ENCODE results near the gene PTPRU. TPM values are rescaled to one million over a fixed set of nuclear protein-coding genes. Genes with fewer than 3 reads are reported as not detected.

Gene PTPRU
- total RNA-seq, 4 donors from 2014 or later: 5.6 to 9.7 (median 7.4) TPM

GRCh38 chr1:29279951-29280391 is 43.6 kb downstream of the PTPRU start:
- Histone ChIP-seq H3K4me1 (no peaks in the 10 kb centered on the region), H3K27me3 (no peaks in the 10 kb centered on the region), H3K4me3 (no peak overlapping the region), H3K36me3 (no peaks in the 10 kb centered on the region), H3K9me3 (no peaks in the 10 kb centered on the region), H3K27ac (no peak overlapping the region)
- intact Hi-C loops (cut with DNase I; ENCODE audit: low total_unique reads) (no loop called here), in situ Hi-C loops (cut with MboI; ENCODE audit: low pct_ligation_motif_present in 1 of 4, low pct_unique_long_range_greater_than_20kb in 1 of 4, low sequenced_read_pairs in 3 of 4) (no loop called here)
- WGBS, 2 donors (ENCODE audit: low coverage in 1 of 2): 94% methylated on average over 11 of the region's 11 CpGs; no CpG with 5 or more reads in 1 of the 2 donors
- TF ChIP-seq POLR2A (IDR thresholded peaks at IDR 0.05): no peak
- TF ChIP-seq CTCF (IDR thresholded peaks at IDR 0.05): no peak
- no peak for TF ChIP-seq EP300 (IDR thresholded peaks at IDR 0.05; ENCODE audit: low read depth)
- no peak for TF ChIP-seq POLR2AphosphoS5 (IDR thresholded peaks at IDR 0.05)
- no peak for DNase-seq

DNA sequence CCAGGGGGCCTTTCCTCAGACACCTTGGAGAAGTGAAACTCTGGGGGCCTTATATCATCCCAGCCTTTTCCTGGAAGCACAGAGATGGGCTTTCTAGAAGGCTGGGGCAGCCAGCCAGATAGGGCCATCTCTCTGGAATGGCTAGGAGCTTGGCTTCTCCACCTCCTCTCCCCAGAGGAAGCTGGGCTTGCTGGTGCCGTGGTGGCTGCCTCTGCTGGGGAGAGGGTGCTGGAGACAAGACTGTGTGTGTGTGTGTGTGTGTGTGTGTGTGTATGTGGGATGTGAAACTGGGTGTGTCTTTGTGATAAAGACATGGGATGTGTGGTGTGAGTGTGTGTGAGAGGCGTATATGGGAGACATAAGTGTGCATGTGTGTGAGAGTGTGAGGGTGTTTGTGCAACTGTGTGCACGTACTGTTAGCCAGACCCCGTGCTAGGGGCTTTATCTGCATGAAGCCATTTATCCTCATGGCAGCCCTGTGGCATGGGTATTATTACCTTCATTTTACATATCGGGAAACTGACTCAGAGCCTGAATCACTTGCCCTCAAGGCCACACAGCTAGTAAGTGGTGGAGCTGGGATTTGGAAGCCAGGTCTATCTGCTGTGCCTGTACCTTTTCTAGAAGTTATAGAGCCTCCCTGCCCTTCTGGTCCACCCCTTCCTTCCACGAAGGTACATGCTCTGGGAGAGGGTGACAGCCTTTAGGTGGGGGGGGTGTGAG is 44.2 kb downstream of the PTPRU start:
- DNase-seq: no peak
- Histone ChIP-seq H3K9me3 (no peaks in the 10 kb centered on the region), H3K27me3 (no peaks in the 10 kb centered on the region), H3K4me1 (no peaks in the 10 kb centered on the region), H3K36me3 (no peaks in the 10 kb centered on the region), H3K27ac (no peak overlapping the region), H3K4me3 (no peak overlapping the region)
- intact Hi-C loops (cut with DNase I; ENCODE audit: low total_unique reads): no loop called here
- no peak for TF ChIP-seq POLR2AphosphoS5 (IDR thresholded peaks at IDR 0.05)
- TF ChIP-seq EP300 (IDR thresholded peaks at IDR 0.05; ENCODE audit: low read depth): no peak
- TF ChIP-seq CTCF (IDR thresholded peaks at IDR 0.05): no peak
- no peak for TF ChIP-seq POLR2A (IDR thresholded peaks at IDR 0.05)
- in situ Hi-C loops (cut with MboI; ENCODE audit: low pct_ligation_motif_present in 1 of 4, low pct_unique_long_range_greater_than_20kb in 1 of 4, low sequenced_read_pairs in 3 of 4): no loop called here
- 60 to 72% methylated on average over 1 to 6 of the region's 6 CpGs for WGBS, 2 donors (ENCODE audit: low coverage in 1 of 2)

DNA sequence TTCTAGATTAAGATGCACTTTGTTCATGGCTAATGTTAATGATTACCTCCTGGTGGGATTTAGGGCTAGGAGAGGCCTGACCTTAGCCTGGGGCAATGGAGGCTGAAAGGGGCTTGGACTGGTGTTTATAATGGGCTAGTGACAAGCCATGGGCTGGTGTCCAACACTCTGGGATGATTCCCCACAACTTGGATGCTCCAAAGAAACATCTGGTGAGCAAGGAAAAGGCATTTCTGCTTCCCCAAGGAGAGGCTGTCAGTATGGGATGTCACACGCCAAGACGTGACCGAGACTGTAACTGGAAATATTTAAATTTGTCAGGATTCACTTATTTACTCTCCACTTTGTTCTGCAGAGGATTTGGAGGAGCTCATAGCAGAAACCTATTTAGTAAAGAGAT is 45.2 kb downstream of the PTPRU start:
- no peaks in the 10 kb centered on the region for H3K9me3 ChIP-seq
- TF ChIP-seq CTCF (IDR thresholded peaks at IDR 0.05): no peak
- no peak for TF ChIP-seq POLR2A (IDR thresholded peaks at IDR 0.05)
- TF ChIP-seq POLR2AphosphoS5 (IDR thresholded peaks at IDR 0.05): no peak
- no peak for TF ChIP-seq EP300 (IDR thresholded peaks at IDR 0.05; ENCODE audit: low read depth)
- intact Hi-C loops (cut with DNase I; ENCODE audit: low total_unique reads): no loop called here
- WGBS, 2 donors (ENCODE audit: low coverage in 1 of 2): 50 to 75% methylated on average over 3 of the region's 3 CpGs
- no peak overlapping the region for H3K4me3 ChIP-seq
- DNase-seq: no peak
- H3K27ac ChIP-seq: no peak overlapping the region
- in situ Hi-C loops (cut with MboI; ENCODE audit: low pct_ligation_motif_present in 1 of 4, low pct_unique_long_range_greater_than_20kb in 1 of 4, low sequenced_read_pairs in 3 of 4): no loop called here
- no peaks in the 10 kb centered on the region for H3K27me3 ChIP-seq
- H3K4me1 ChIP-seq: no peaks in the 10 kb centered on the region
- H3K36me3 ChIP-seq: no peaks in the 10 kb centered on the region

DNA sequence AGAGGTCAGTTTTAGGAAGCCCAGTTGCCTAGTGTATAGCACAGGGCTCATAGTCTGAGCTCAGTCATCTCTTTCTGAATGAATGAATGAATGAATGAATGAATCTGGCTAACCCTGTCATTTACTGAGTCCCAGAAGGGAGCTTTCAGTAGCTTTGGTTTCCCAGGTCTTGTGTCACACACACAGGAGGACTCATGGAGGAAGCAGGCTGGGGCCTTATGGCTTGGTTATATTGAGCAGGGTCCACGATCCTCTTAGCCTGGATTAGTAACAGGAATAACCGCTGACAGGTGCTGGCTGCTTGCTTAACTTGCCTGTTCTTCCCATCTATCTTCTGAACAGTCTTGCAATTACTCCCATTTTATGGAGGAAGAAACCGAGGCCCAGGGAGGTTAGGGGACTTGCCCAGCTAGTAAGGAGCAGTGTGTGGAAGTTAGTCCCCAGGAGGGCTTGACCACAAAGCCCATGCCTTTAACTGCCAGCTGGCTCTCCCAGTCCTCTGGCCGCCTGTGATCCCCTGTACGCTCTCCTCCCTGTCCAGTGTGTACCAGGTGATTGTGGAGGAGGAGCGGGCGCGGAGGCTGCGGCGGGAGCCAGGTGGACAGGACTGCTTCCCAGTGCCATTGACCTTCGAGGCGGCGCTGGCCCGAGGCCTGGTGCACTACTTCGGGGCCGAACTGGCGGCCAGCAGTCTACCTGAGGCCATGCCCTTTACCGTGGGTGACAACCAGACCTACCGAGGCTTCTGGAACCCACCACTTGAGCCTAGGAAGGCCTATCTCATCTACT is 46.0 kb downstream of the PTPRU start:
- Histone ChIP-seq H3K36me3 (no peaks in the 10 kb centered on the region), H3K9me3 (no peaks in the 10 kb centered on the region), H3K4me1 (no peaks in the 10 kb centered on the region), H3K27ac (no peak overlapping the region), H3K4me3 (no peak overlapping the region), H3K27me3 (no peaks in the 10 kb centered on the region)
- in situ Hi-C loops (cut with MboI; ENCODE audit: low pct_ligation_motif_present in 1 of 4, low pct_unique_long_range_greater_than_20kb in 1 of 4, low sequenced_read_pairs in 3 of 4) (no loop called here), intact Hi-C loops (cut with DNase I; ENCODE audit: low total_unique reads) (no loop called here)
- no peak for DNase-seq
- TF ChIP-seq POLR2A (IDR thresholded peaks at IDR 0.05) (no peak), EP300 (IDR thresholded peaks at IDR 0.05; ENCODE audit: low read depth) (no peak), CTCF (IDR thresholded peaks at IDR 0.05) (no peak), POLR2AphosphoS5 (IDR thresholded peaks at IDR 0.05) (no peak)
- 94% methylated on average over 18 of the region's 19 CpGs; no CpG with 5 or more reads in 1 of the 2 donors for WGBS, 2 donors (ENCODE audit: low coverage in 1 of 2)

All from transverse colon (tissue), 4 donors.